ENCODE results near the gene KIR2DL1.
"Not testable (repeated sequence)": the region's sequence is repeated elsewhere in the genome, so short reads cannot be mapped to it uniquely, and the experiment has no call there.

The KIR2DL1 gene

GRCh38 chr19:54769646-54770045 is at the start of gene KIR2DL1:
KIR2DL1 (plus strand) TSS chr19:54769793; CDS start chr19:54769851, 58 bp downstream.
- DNase-seq = not testable (repeated sequence)

- no peak for DNase-seq
Observed at GRCh38 chr19:54724142-54724541, 45.5 kb upstream of the KIR2DL1 start, which contains the start of gene KIR3DL3. KIR3DL3 (plus strand) TSS chr19:54724442; CDS start chr19:54724497, 55 bp downstream.

GRCh38 chr19:54724644-54725043 is 44.9 kb upstream of the KIR2DL1 start:
- DNase-seq = no peak

- no peak for DNase-seq
Observed at GRCh38 chr19:54725321-54725720, 44.3 kb upstream of the KIR2DL1 start.

- no peak for DNase-seq
Observed at GRCh38 chr19:54727562-54727961, 42.0 kb upstream of the KIR2DL1 start.

- DNase-seq = no peak
Observed at GRCh38 chr19:54728167-54728566, 41.4 kb upstream of the KIR2DL1 start.

- no peak for DNase-seq
Observed at GRCh38 chr19:54729416-54730188, 40.0 kb upstream of the KIR2DL1 start.

- DNase-seq = no peak
Observed at GRCh38 chr19:54731191-54731590, 38.4 kb upstream of the KIR2DL1 start.

GRCh38 chr19:54738306-54738705 is 31.3 kb upstream of the KIR2DL1 start, which contains the start of gene KIR2DL3:
KIR2DL3 (plus strand) TSS chr19:54738513; CDS start chr19:54738546, 33 bp downstream.
- DNase-seq = not testable (repeated sequence)

- no peak for DNase-seq
Observed at GRCh38 chr19:54738715-54739114, 30.9 kb upstream of the KIR2DL1 start.

- DNase-seq = no peak
Observed at GRCh38 chr19:54739587-54740497, 29.8 kb upstream of the KIR2DL1 start.

GRCh38 chr19:54741950-54742349 is 27.6 kb upstream of the KIR2DL1 start:
- DNase-seq = not testable (repeated sequence)

- not testable (repeated sequence) for DNase-seq
Observed at GRCh38 chr19:54744080-54744479, 25.5 kb upstream of the KIR2DL1 start.

- DNase-seq = not testable (repeated sequence)
Observed at GRCh38 chr19:54747614-54748322, 21.8 kb upstream of the KIR2DL1 start.

- DNase-seq = not testable (repeated sequence)
Observed at GRCh38 chr19:54750276-54750675, 19.3 kb upstream of the KIR2DL1 start.

- not testable (repeated sequence) for DNase-seq
Observed at GRCh38 chr19:54756204-54757110, 13.1 kb upstream of the KIR2DL1 start.

- not testable (repeated sequence) for DNase-seq
Observed at GRCh38 chr19:54758577-54758976, 11.0 kb upstream of the KIR2DL1 start.

- DNase-seq = not testable (repeated sequence)
Observed at GRCh38 chr19:54764219-54764618, 5.4 kb upstream of the KIR2DL1 start.

GRCh38 chr19:54766464-54766863 is 3.1 kb upstream of the KIR2DL1 start:
- not testable (repeated sequence) for DNase-seq

GRCh38 chr19:54770511-54770910 is 918 bp downstream of the KIR2DL1 start:
- not testable (repeated sequence) for DNase-seq
